ENCODE data around the gene UROC1. TPM values are rescaled to one million over a fixed set of nuclear protein-coding genes. Genes with fewer than 3 reads are reported as not detected.

Gene UROC1
- total RNA-seq, 1 donor: not detected

DNA sequence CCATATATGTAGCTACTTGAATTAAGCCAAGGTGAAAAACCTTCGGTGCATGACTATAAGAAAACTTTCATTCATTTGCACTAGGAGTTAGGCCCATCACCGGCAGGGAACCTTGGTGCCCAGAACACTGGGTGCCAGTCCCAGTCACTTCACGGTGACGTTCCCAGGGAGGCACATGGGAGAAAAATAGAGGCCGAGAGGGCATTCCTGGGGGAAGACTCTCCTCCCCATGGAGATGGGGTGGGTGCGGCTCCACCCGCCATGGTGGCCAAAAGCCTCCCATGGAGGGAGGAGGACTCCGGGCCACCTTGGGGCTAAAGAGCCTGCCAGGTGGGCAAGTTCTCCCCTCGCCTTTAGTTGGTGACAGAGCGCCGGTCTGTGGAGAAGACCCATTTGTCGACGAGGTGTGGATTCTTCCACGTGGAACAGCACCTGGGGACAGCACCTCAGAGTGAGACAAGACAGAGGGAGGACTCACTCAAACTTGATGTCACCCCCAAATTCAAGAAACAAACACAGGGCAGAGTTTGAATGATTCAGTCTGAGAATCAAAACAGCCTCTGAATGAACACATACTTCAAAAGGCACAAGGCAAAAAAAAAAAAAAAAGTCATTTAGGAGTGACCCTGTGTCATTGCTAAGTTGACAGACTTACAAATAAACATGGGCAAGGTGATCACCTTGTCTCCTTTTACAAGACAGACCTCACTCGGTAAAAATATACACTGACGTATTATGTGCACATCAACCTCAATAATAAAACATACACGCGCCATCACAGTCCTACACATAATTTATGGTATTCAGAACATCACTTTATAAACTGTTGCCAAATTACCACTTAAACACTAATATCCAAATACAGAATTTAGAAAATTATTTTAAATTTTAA is 80.5 kb downstream of the UROC1 start:
- no peak overlapping the region for H3K4me3 ChIP-seq (ENCODE audit: low read depth, low read length)
- TF ChIP-seq, protein P1, sequence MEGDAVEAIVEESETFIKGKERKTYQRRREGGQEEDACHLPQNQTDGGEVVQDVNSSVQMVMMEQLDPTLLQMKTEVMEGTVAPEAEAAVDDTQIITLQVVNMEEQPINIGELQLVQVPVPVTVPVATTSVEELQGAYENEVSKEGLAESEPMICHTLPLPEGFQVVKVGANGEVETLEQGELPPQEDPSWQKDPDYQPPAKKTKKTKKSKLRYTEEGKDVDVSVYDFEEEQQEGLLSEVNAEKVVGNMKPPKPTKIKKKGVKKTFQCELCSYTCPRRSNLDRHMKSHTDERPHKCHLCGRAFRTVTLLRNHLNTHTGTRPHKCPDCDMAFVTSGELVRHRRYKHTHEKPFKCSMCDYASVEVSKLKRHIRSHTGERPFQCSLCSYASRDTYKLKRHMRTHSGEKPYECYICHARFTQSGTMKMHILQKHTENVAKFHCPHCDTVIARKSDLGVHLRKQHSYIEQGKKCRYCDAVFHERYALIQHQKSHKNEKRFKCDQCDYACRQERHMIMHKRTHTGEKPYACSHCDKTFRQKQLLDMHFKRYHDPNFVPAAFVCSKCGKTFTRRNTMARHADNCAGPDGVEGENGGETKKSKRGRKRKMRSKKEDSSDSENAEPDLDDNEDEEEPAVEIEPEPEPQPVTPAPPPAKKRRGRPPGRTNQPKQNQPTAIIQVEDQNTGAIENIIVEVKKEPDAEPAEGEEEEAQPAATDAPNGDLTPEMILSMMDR (IDR thresholded peaks at IDR 0.05; ENCODE audit: insufficient read depth, low read depth, low read length): no peak
- no peak for DNase-seq (ENCODE audit: low read depth)

DNA sequence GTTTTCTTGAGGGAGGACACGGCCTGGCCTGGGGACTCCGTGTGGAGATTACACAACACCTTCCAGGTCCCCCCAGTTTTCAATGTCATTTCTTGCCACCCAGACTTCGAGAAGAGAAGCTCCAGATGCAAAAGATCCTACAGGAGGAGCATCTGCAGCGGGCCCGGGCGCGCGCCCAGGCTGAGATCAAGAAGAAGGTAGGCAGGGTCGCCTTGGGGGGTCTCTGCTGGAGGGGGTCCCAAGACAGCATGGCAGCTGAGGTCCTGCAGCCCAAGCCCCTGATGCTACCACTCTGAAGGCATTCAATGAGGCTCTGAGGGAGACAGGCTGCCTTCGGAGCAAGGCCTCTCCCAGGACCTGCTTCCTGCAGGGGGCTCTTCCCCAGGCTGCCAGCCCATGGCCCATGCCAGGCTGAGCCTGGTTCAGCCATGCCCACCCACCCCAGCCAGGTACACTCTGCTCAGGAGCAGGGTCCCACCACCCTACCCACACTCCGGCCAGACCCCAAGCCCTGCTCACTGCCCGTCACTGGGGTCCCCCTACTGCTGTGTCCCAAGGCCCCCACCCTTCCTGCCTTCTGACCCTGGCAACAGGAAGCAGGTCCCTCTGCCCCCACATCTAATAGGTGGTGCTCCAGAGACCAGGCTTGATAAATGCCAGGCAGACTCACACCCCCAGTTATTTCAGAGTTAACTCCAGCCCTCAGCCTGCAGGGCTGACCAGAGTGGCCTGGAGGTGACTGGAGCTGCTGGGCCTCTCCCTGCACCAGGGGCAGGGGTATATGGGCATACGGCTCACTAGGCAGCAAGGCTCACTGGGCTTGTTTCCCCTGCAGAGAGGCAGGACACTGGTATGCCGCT is 81.9 kb downstream of the UROC1 start:
- DNase-seq (ENCODE audit: low read depth): no peak
- TF ChIP-seq, protein P1 (IDR thresholded peaks at IDR 0.05; ENCODE audit: insufficient read depth, low read depth, low read length): no peak
- no peak overlapping the region for H3K4me3 ChIP-seq (ENCODE audit: low read depth, low read length)

GRCh38 chr3:126434931-126435411 is 82.6 kb downstream of the UROC1 start:
- TF ChIP-seq, protein P1 (IDR thresholded peaks at IDR 0.05; ENCODE audit: insufficient read depth, low read depth, low read length): no peak
- H3K4me3 ChIP-seq (ENCODE audit: low read depth, low read length): no peak overlapping the region
- no peak for DNase-seq (ENCODE audit: low read depth)

DNA sequence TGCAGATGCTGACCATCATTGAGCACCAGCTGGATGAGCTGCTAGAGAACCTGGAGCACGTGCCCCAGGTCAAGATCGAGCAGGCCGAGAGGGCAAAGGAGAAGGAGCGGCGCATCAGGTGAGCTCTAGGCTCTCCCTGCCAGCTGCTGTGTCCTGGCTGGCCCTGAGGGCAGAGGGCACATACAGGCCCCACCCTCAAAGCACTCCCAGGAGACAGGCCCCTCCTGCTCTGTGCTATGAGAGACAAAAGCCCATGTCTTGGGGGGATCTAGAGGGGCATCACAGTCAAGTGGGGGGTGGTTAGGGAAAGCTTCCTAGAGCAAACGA is 83.3 kb downstream of the UROC1 start:
- no peak for DNase-seq (ENCODE audit: low read depth)
- no peak overlapping the region for H3K4me3 ChIP-seq (ENCODE audit: low read depth, low read length)
- TF ChIP-seq, protein P1 (IDR thresholded peaks at IDR 0.05; ENCODE audit: insufficient read depth, low read depth, low read length): no peak

- no peak overlapping the region for H3K4me3 ChIP-seq (ENCODE audit: low read depth, low read length)
- TF ChIP-seq, protein P1 (IDR thresholded peaks at IDR 0.05; ENCODE audit: insufficient read depth, low read depth, low read length): no peak
- DNase-seq (ENCODE audit: low read depth): no peak
Measured at GRCh38 chr3:126433496-126434263, 83.9 kb downstream of the UROC1 start.

- H3K4me3 ChIP-seq (ENCODE audit: low read depth, low read length): no peak overlapping the region
Measured at GRCh38 chr3:126433105-126433430, 84.5 kb downstream of the UROC1 start.

More at GRCh38 chr3:126433105-126433430, 84.5 kb downstream of the UROC1 start:
- TF ChIP-seq, protein P1 (IDR thresholded peaks at IDR 0.05; ENCODE audit: insufficient read depth, low read depth, low read length): no peak
- DNase-seq (ENCODE audit: low read depth): no peak
